H9 (cell line): ENCODE data around the gene DTYMK. TPM values are rescaled to one million over a fixed set of nuclear protein-coding genes. Genes with fewer than 3 reads are reported as not detected.

Source experiments
- DNase-seq: peaks from one replicate; pipeline ENCODE4 v3.0.0-alpha.2; 2017
- H2AFZ ChIP-seq: one replicate; pipeline ENCODE4 v1.6.1; 2013; ENCODE audit warnings: mild to moderate bottlenecking, low read length, control low read depth, moderate library complexity
- H2AK5ac ChIP-seq: 2 replicates; pipeline ENCODE4 v1.6.1; 2013; ENCODE audit warnings: low read length, control low read depth, mixed read lengths; ENCODE audit not compliant: insufficient read length
- H2BK120ac ChIP-seq: one replicate; pipeline ENCODE4 v1.6.1; 2013; ENCODE audit warnings: low read depth, mild to moderate bottlenecking, low read length, control low read depth, inconsistent platforms; ENCODE audit not compliant: poor library complexity, severe bottlenecking
- H2BK12ac ChIP-seq: 2 replicates; pipeline ENCODE4 v1.6.1; 2013; ENCODE audit warnings: low read length, control low read depth, mixed read lengths, low read depth; ENCODE audit not compliant: insufficient read length
- H2BK15ac ChIP-seq: 2 replicates; pipeline ENCODE4 v1.6.1; 2013; ENCODE audit warnings: low read depth, low read length, control low read depth
- H2BK20ac ChIP-seq: one replicate; pipeline ENCODE4 v1.6.1; 2013; ENCODE audit warnings: low read depth, mild to moderate bottlenecking, low read length, control low read depth, inconsistent platforms; ENCODE audit not compliant: poor library complexity, severe bottlenecking
- H2BK5ac ChIP-seq: 2 replicates; pipeline ENCODE4 v1.6.1; 2013; ENCODE audit warnings: low read length, control low read depth, mixed read lengths; ENCODE audit not compliant: insufficient read length
- H3K14ac ChIP-seq: 2 replicates; pipeline ENCODE4 v1.6.1; 2013; ENCODE audit warnings: low read length, control low read depth; ENCODE audit not compliant: insufficient read depth
- H3K18ac ChIP-seq: 2 replicates; pipeline ENCODE4 v1.6.1; 2013; ENCODE audit warnings: low read depth, mild to moderate bottlenecking, mixed read lengths, low read length, control low read depth; ENCODE audit not compliant: insufficient read length
- H3K23ac ChIP-seq: 2 replicates; pipeline ENCODE4 v1.6.1; 2013; ENCODE audit warnings: low read length, control low read depth, mixed read lengths, low read depth; ENCODE audit not compliant: insufficient read length
- H3K23me2 ChIP-seq: 2 replicates; pipeline ENCODE4 v1.6.1; 2013; ENCODE audit warnings: low read depth, mild to moderate bottlenecking, mixed read lengths, low read length, control low read depth; ENCODE audit not compliant: insufficient read length, poor library complexity, severe bottlenecking
- H3K27ac ChIP-seq: 2 replicates; pipeline ENCODE4 v1.5.1; 2013; ENCODE audit warnings: low read length, control low read depth, mixed read lengths, low read depth; ENCODE audit not compliant: insufficient read length
- H3K27me3 ChIP-seq: 2 replicates; pipeline ENCODE4 v1.6.1; 2013; ENCODE audit warnings: low read length, control low read depth, inconsistent platforms; ENCODE audit not compliant: insufficient read depth
- H3K4ac ChIP-seq: 2 replicates; pipeline ENCODE4 v1.6.1; 2013; ENCODE audit warnings: low read depth, mild to moderate bottlenecking, control low read depth, inconsistent platforms, low read length, moderate library complexity
- H3K4me1 ChIP-seq: 2 replicates; pipeline ENCODE4 v1.6.1; 2013; ENCODE audit warnings: low read length, control low read depth, inconsistent platforms; ENCODE audit not compliant: insufficient read depth
- H3K4me2 ChIP-seq: 2 replicates; pipeline ENCODE4 v1.6.1; 2013; ENCODE audit warnings: low read length, control low read depth, mixed read lengths; ENCODE audit not compliant: insufficient read length, insufficient read depth
- H3K56ac ChIP-seq: 2 replicates; pipeline ENCODE4 v1.6.1; 2013; ENCODE audit warnings: low read depth, mild to moderate bottlenecking, mixed read lengths, low read length, control low read depth; ENCODE audit not compliant: insufficient read length
- H3K79me1 ChIP-seq: 2 replicates; pipeline ENCODE4 v1.6.1; 2013; ENCODE audit warnings: low read depth, mild to moderate bottlenecking, moderate library complexity, low read length, control low read depth, inconsistent platforms; ENCODE audit not compliant: insufficient read depth, poor library complexity, severe bottlenecking
- H3K79me2 ChIP-seq: 2 replicates; pipeline ENCODE4 v1.6.1; 2013; ENCODE audit warnings: low read length, control low read depth, inconsistent platforms; ENCODE audit not compliant: insufficient read depth
- H3K9ac ChIP-seq: 2 replicates; pipeline ENCODE4 v1.6.1; 2013; ENCODE audit warnings: low read length, control low read depth, mixed read lengths; ENCODE audit not compliant: insufficient read length; ENCODE audit errors: extremely low read depth
- H3K9me3 ChIP-seq: one replicate; pipeline ENCODE4 v1.6.1; 2013; ENCODE audit warnings: low read depth, low read length, inconsistent platforms; ENCODE audit not compliant: control insufficient read depth
- H3T11ph ChIP-seq: one replicate; pipeline ENCODE4 v1.6.1; 2013; ENCODE audit warnings: mild to moderate bottlenecking, low read length, control low read depth, inconsistent platforms
- H4K20me1 ChIP-seq: one replicate; pipeline ENCODE4 v1.6.1; 2013; ENCODE audit not compliant: control insufficient read depth, insufficient read length, insufficient read depth
- H4K5ac ChIP-seq: 2 replicates; pipeline ENCODE4 v1.6.1; 2013; ENCODE audit warnings: low read depth, mild to moderate bottlenecking, mixed read lengths, low read length, control low read depth; ENCODE audit not compliant: insufficient read length
- H4K8ac ChIP-seq: replicated peaks from 2 replicates; pipeline ENCODE4 v1.6.1; 2013; ENCODE audit warnings: low read length, control low read depth, mixed read lengths, low read depth; ENCODE audit not compliant: insufficient read length
- H4K91ac ChIP-seq: 2 replicates; pipeline ENCODE4 v1.6.1; 2013; ENCODE audit warnings: low read depth, mild to moderate bottlenecking, moderate library complexity, mixed read lengths, low read length, control low read depth; ENCODE audit not compliant: insufficient read length
- H3K27ac Mint-ChIP-seq, 3 experiments: 2 replicates in 2 of 3; 3 replicates in 1 of 3; pipeline ENCODE4 v1.8.0; 2020 to 2021; ENCODE audit warnings: mixed read lengths in 3 of 3, mild to moderate bottlenecking in 1 of 3, moderate library complexity in 1 of 3
- H3K27me3 Mint-ChIP-seq: 2 replicates; pipeline ENCODE4 v1.8.0; 2021; ENCODE audit warnings: low read depth, mild to moderate bottlenecking, moderate library complexity, mixed read lengths
- H3K36me3 Mint-ChIP-seq, 3 experiments: 2 replicates in 2 of 3; 3 replicates in 1 of 3; pipeline ENCODE4 v1.8.0; 2020 to 2021; ENCODE audit warnings: low read depth in 3 of 3, mixed read lengths in 3 of 3; ENCODE audit not compliant: insufficient read depth in 1 of 3
- H3K4me1 Mint-ChIP-seq, 2 experiments: 2 replicates each; pipeline ENCODE4 v1.8.0; 2020; ENCODE audit warnings: mixed read lengths in 2 of 2
- H3K4me3 Mint-ChIP-seq, 2 experiments: 2 replicates in 1 of 2; 3 replicates in 1 of 2; pipeline ENCODE4 v1.8.0; 2020 to 2021; ENCODE audit warnings: mild to moderate bottlenecking in 2 of 2, mixed read lengths in 2 of 2, moderate library complexity in 1 of 2
- H3K9me3 Mint-ChIP-seq, 2 experiments: 2 replicates in 1 of 2; 3 replicates in 1 of 2; pipeline ENCODE4 v1.8.0; 2020; ENCODE audit warnings: mild to moderate bottlenecking in 2 of 2, mixed read lengths in 2 of 2, moderate library complexity in 1 of 2
- WGBS: extraction: QIAGEN DNeasy Blood & Tissue Kit; methylation state at CpG from one replicate; pipeline ENCODE4 v1.1.7; 2013; ENCODE audit warnings: missing lambda C conversion rate, low lambda C conversion rate, mixed read lengths; ENCODE audit not compliant: insufficient read length; ENCODE audit errors: extremely low coverage; 5-methylcytosine and 5-hydroxymethylcytosine counted together
- total RNA-seq: library from RNA; stranded (reverse); gene quantifications from 2 replicates; pipeline ENCODE4 v1.2.1, GENCODE V29; 2021
- TF ChIP-seq, protein P1 (sequence below): fragments of 200-600 bp; sonication (generic); conservative IDR thresholded peaks from 3 replicates; pipeline ENCODE4 v1.8.0; 2021; ENCODE audit warnings: antibody characterized with exemption, mild to moderate bottlenecking

DTYMK gene
- total RNA-seq, 1 experiment from 2014 or later = 76.0 TPM

- H3K4ac ChIP-seq = no peak overlapping the region
- H3K9ac ChIP-seq = no peak overlapping the region
- Mint-ChIP-seq H3K4me1 (no peaks in the 10 kb centered on the region), H3K27me3 (no peaks in the 10 kb centered on the region), H3K4me3 (no peak overlapping the region), H3K27ac (no peak overlapping the region; a peak in 1 of 7 replicates), H3K36me3 (peaks cover 57 to 83% (median 81%) of the 10 kb centered on the region in 3 experiments), H3K9me3 (peaks cover 0 to 12% of the 10 kb centered on the region in 2 experiments; a peak in 3 of 5 replicates)
- no peak overlapping the region for H4K8ac ChIP-seq
- H2BK20ac ChIP-seq = no peak overlapping the region
- H4K91ac ChIP-seq = no peak overlapping the region
- no peak for DNase-seq
- H3K79me1 ChIP-seq = peaks cover 1% of the 10 kb centered on the region
- H3K56ac ChIP-seq = no peak overlapping the region
- no peak overlapping the region for H2BK12ac ChIP-seq
- H3K18ac ChIP-seq = no peak overlapping the region
- H3K4me1 ChIP-seq = no peaks in the 10 kb centered on the region
- no peak overlapping the region for H4K5ac ChIP-seq
- H2AK5ac ChIP-seq = no peak overlapping the region
- WGBS = no CpG with 5 or more reads among the region's 10 CpGs
- H3K9me3 ChIP-seq = no peaks in the 10 kb centered on the region
- H2BK15ac ChIP-seq = no peak overlapping the region
- H3K27ac ChIP-seq = no peak overlapping the region
- H3K23ac ChIP-seq = no peak overlapping the region
- no peaks in the 10 kb centered on the region for H3K27me3 ChIP-seq
- H3K4me2 ChIP-seq = no peak overlapping the region
- TF ChIP-seq, protein P1, sequence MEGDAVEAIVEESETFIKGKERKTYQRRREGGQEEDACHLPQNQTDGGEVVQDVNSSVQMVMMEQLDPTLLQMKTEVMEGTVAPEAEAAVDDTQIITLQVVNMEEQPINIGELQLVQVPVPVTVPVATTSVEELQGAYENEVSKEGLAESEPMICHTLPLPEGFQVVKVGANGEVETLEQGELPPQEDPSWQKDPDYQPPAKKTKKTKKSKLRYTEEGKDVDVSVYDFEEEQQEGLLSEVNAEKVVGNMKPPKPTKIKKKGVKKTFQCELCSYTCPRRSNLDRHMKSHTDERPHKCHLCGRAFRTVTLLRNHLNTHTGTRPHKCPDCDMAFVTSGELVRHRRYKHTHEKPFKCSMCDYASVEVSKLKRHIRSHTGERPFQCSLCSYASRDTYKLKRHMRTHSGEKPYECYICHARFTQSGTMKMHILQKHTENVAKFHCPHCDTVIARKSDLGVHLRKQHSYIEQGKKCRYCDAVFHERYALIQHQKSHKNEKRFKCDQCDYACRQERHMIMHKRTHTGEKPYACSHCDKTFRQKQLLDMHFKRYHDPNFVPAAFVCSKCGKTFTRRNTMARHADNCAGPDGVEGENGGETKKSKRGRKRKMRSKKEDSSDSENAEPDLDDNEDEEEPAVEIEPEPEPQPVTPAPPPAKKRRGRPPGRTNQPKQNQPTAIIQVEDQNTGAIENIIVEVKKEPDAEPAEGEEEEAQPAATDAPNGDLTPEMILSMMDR = no peak
- H3K79me2 ChIP-seq = no peaks in the 10 kb centered on the region
- no peak overlapping the region for H2AFZ ChIP-seq
- H3K14ac ChIP-seq = no peak overlapping the region
- no peak overlapping the region for H2BK5ac ChIP-seq
- H2BK120ac ChIP-seq = no peak overlapping the region
- no peak overlapping the region for H3T11ph ChIP-seq
- H4K20me1 ChIP-seq = no peaks in the 10 kb centered on the region
- no peaks in the 10 kb centered on the region for H3K23me2 ChIP-seq
Observed at GRCh38 chr2:241708879-241709278, 22.3 kb upstream of the DTYMK start.
